GM12875 (cell line): Measurements from ENCODE around the gene ANKIB1.

Experiments used
- H3K4me3 ChIP-seq: one replicate; pipeline ENCODE4 v1.5.1; 2011; ENCODE audit warnings: low read depth, low read length, control low read depth
- TF ChIP-seq, protein P1 (sequence below): IDR thresholded peaks from 2 replicates; pipeline ENCODE4 v1.5.1; 2011; ENCODE audit warnings: low read depth, mild to moderate bottlenecking, control low read depth, inconsistent platforms, low read length, moderate library complexity, borderline replicate concordance; ENCODE audit not compliant: insufficient read depth

The ANKIB1 gene

DNA sequence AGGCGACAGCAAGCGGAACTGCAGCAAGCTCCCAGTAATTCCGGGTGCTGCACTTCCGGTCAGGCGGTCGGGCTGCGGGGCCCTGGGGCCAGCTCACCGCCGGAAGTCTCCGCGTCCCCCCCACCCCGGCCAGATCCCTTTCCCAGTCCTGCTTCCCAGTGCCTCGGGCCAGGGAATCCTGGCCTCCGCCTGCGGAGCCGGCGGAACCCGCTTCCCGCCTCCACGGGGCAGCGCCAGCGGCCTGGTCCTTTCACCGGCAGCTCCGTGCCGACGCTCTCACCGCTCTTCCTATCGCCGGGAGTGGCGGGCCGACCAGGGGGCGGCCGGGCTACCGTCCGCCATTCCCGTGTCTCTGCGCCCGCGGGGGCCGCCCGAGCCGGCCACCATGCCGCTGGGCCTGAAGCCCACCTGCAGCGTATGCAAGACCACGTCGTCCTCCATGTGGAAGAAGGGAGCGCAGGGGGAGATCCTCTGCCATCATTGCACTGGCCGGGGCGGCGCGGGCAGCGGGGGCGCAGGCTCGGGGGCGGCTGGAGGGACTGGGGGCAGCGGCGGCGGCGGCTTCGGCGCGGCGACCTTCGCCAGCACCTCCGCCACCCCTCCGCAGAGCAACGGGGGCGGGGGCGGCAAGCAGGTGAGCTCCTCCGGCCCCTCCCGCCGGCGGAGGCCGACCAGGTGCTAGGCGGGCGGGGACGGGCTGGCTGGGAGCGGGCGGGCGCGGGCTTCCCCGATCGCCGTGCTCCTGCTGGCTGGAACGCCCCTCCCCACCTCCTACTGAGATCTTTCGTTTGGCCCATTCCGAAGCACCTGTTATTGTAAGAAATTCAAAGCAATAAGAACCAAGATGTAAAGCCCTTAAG is 201.8 kb downstream of the ANKIB1 start, which contains the start of gene GATAD1:
GATAD1 (plus strand) TSS at position 138 of the 860 bp plus-strand sequence; CDS start at position 386, 248 bp downstream.
- H3K4me3 ChIP-seq: peak within 1 kb of the TSS; percentile 97
- TF ChIP-seq, protein P1, sequence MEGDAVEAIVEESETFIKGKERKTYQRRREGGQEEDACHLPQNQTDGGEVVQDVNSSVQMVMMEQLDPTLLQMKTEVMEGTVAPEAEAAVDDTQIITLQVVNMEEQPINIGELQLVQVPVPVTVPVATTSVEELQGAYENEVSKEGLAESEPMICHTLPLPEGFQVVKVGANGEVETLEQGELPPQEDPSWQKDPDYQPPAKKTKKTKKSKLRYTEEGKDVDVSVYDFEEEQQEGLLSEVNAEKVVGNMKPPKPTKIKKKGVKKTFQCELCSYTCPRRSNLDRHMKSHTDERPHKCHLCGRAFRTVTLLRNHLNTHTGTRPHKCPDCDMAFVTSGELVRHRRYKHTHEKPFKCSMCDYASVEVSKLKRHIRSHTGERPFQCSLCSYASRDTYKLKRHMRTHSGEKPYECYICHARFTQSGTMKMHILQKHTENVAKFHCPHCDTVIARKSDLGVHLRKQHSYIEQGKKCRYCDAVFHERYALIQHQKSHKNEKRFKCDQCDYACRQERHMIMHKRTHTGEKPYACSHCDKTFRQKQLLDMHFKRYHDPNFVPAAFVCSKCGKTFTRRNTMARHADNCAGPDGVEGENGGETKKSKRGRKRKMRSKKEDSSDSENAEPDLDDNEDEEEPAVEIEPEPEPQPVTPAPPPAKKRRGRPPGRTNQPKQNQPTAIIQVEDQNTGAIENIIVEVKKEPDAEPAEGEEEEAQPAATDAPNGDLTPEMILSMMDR: peak; percentile 85

DNA sequence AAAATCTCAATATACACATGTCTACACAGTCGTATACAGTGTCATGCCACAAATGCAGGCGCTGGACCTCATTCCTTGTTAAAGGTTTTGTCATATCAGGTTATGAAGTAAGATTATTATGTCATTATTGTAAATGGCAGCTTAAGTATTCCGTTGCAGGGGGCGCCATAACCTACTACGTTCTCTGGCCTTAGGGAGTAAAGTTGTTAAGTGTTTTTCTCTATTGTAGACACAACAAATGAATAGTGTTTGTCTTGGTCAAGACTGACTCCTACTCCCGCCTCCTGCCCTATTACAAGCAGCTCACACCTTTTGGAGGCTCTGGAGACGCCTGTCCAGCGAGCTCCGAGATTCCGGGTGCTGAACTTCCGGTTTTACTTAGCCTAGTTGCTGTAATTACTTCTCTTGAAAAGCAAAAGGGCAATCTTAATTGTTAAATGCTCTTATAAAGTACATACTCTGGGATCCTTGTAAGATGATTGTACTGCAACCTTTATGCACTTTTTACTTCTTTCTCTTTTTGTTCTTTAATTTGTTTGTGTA is 202.5 kb downstream of the ANKIB1 start:
- peak overlapping the region; percentile 97 for H3K4me3 ChIP-seq
- TF ChIP-seq, protein P1: peak; percentile 37; the same call in 1 of the 2 replicates
